GM18907 (cell line): Measurements from ENCODE around the gene TIE1.

ENCODE experiments used
- ATAC-seq: cut with Tn5 transposase; IDR thresholded peaks from one replicate; pipeline ENCODE4 v1.9.1; 2021; ENCODE audit warnings: mild to moderate bottlenecking, moderate library complexity; ENCODE audit not compliant: unreplicated experiment

The TIE1 gene

GRCh38 chr1:43300378-43301094 is at the start of gene TIE1:
Gene TIE1 (plus strand): TSS chr1:43300982. CDS start chr1:43301072, 90 bp downstream.
- ATAC-seq = no peak

- no peak for ATAC-seq
Observed at GRCh38 chr1:43251024-43251423, 49.8 kb upstream of the TIE1 start.

GRCh38 chr1:43252225-43252624 is 48.6 kb upstream of the TIE1 start:
- no peak for ATAC-seq

- ATAC-seq = no peak
Observed at GRCh38 chr1:43253173-43253572, 47.6 kb upstream of the TIE1 start.

- ATAC-seq = no peak
Observed at GRCh38 chr1:43253876-43254275, 46.9 kb upstream of the TIE1 start.

GRCh38 chr1:43255438-43256210 is 45.2 kb upstream of the TIE1 start:
- ATAC-seq = no peak

- ATAC-seq = no peak
Observed at GRCh38 chr1:43256675-43257570, 43.9 kb upstream of the TIE1 start.

GRCh38 chr1:43258370-43258769 is 42.4 kb upstream of the TIE1 start:
- ATAC-seq = no peak

- no peak for ATAC-seq
Observed at GRCh38 chr1:43265431-43265830, 35.4 kb upstream of the TIE1 start.

GRCh38 chr1:43266881-43267280 is 33.9 kb upstream of the TIE1 start:
- ATAC-seq = no peak

GRCh38 chr1:43267291-43267805 is 33.4 kb upstream of the TIE1 start:
- ATAC-seq = no peak

GRCh38 chr1:43267818-43268425 is 32.9 kb upstream of the TIE1 start:
- ATAC-seq = no peak

GRCh38 chr1:43269627-43270375 is 31.0 kb upstream of the TIE1 start, which contains the start of gene TMEM125:
Gene TMEM125 (plus strand): TSS chr1:43269983. CDS start chr1:43272723, 2,740 bp downstream.
- no peak for ATAC-seq

- ATAC-seq = no peak
Observed at GRCh38 chr1:43270421-43271095, 30.2 kb upstream of the TIE1 start.

GRCh38 chr1:43271186-43272118 is 29.3 kb upstream of the TIE1 start:
- no peak for ATAC-seq

- no peak for ATAC-seq
Observed at GRCh38 chr1:43272161-43272560, 28.6 kb upstream of the TIE1 start.

- no peak for ATAC-seq
Observed at GRCh38 chr1:43272576-43273571, 27.9 kb upstream of the TIE1 start.
